Neural cell (in vitro differentiated cells): Measurements from ENCODE around the gene SNX30.

ENCODE experiments used
- EP300 ChIP-seq: fragments of 450-650 bp; conservative IDR thresholded peaks from 2 replicates; pipeline ENCODE4 v1.6.1; 2014; ENCODE audit warnings: antibody characterized with exemption, mild to moderate bottlenecking, moderate library complexity; ENCODE audit not compliant: poor library complexity, severe bottlenecking
- EZH2 ChIP-seq: fragments of 200-600, 300-800 bp; shearing (Covaris generic), sonication (generic); IDR thresholded peaks from 2 replicates; pipeline ENCODE4 v1.6.1; 2014; ENCODE audit warnings: antibody characterized with exemption, low read length, borderline replicate concordance, mild to moderate bottlenecking; ENCODE audit not compliant: insufficient read depth, poor library complexity, severe bottlenecking
- POLR2AphosphoS5 ChIP-seq: IDR thresholded peaks from 2 replicates; pipeline ENCODE4 v1.6.1; 2012
- RAD21 ChIP-seq: fragments of 450-650 bp; conservative IDR thresholded peaks from 2 replicates; pipeline ENCODE4 v1.6.1; 2014; ENCODE audit warnings: antibody characterized with exemption, mild to moderate bottlenecking, moderate library complexity
- SMC3 ChIP-seq: fragments of 450-650 bp; conservative IDR thresholded peaks from 2 replicates; pipeline ENCODE4 v1.6.1; 2014; ENCODE audit warnings: antibody characterized with exemption, mild to moderate bottlenecking, moderate library complexity; ENCODE audit not compliant: poor library complexity
- TAF1 ChIP-seq: IDR thresholded peaks from 2 replicates; pipeline ENCODE4 v1.6.1; 2012; ENCODE audit warnings: low read depth
- TF ChIP-seq, protein P1 (sequence below): fragments of 450-650 bp; IDR thresholded peaks from 2 replicates; pipeline ENCODE4 v1.5.1; 2014; ENCODE audit warnings: antibody characterized with exemption, mild to moderate bottlenecking, moderate library complexity; ENCODE audit not compliant: poor library complexity, severe bottlenecking
- TF ChIP-seq, protein P2 (sequence below): IDR thresholded peaks from 2 replicates; pipeline ENCODE4 v1.6.1; 2012; ENCODE audit warnings: borderline replicate concordance

GRCh38 chr9:112890106-112891081 lies 139.8 kb downstream of the SNX30 start, which contains the start of gene SLC46A2:
- TF ChIP-seq, protein P1, sequence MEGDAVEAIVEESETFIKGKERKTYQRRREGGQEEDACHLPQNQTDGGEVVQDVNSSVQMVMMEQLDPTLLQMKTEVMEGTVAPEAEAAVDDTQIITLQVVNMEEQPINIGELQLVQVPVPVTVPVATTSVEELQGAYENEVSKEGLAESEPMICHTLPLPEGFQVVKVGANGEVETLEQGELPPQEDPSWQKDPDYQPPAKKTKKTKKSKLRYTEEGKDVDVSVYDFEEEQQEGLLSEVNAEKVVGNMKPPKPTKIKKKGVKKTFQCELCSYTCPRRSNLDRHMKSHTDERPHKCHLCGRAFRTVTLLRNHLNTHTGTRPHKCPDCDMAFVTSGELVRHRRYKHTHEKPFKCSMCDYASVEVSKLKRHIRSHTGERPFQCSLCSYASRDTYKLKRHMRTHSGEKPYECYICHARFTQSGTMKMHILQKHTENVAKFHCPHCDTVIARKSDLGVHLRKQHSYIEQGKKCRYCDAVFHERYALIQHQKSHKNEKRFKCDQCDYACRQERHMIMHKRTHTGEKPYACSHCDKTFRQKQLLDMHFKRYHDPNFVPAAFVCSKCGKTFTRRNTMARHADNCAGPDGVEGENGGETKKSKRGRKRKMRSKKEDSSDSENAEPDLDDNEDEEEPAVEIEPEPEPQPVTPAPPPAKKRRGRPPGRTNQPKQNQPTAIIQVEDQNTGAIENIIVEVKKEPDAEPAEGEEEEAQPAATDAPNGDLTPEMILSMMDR = no peak
- TF ChIP-seq RAD21 (no peak), TAF1 (no peak), POLR2AphosphoS5 (no peak), EP300 (no peak), SMC3 (no peak), EZH2 (no peak)
- TF ChIP-seq, protein P2, sequence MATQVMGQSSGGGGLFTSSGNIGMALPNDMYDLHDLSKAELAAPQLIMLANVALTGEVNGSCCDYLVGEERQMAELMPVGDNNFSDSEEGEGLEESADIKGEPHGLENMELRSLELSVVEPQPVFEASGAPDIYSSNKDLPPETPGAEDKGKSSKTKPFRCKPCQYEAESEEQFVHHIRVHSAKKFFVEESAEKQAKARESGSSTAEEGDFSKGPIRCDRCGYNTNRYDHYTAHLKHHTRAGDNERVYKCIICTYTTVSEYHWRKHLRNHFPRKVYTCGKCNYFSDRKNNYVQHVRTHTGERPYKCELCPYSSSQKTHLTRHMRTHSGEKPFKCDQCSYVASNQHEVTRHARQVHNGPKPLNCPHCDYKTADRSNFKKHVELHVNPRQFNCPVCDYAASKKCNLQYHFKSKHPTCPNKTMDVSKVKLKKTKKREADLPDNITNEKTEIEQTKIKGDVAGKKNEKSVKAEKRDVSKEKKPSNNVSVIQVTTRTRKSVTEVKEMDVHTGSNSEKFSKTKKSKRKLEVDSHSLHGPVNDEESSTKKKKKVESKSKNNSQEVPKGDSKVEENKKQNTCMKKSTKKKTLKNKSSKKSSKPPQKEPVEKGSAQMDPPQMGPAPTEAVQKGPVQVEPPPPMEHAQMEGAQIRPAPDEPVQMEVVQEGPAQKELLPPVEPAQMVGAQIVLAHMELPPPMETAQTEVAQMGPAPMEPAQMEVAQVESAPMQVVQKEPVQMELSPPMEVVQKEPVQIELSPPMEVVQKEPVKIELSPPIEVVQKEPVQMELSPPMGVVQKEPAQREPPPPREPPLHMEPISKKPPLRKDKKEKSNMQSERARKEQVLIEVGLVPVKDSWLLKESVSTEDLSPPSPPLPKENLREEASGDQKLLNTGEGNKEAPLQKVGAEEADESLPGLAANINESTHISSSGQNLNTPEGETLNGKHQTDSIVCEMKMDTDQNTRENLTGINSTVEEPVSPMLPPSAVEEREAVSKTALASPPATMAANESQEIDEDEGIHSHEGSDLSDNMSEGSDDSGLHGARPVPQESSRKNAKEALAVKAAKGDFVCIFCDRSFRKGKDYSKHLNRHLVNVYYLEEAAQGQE = no peak
